GM19035 (cell line): ENCODE data around the gene ABCA4.
"Not testable (repeated sequence)": the region's sequence is repeated elsewhere in the genome, so short reads cannot be mapped to it uniquely, and the experiment has no call there.

Source experiments
- ATAC-seq: cut with Tn5 transposase; IDR thresholded peaks from one replicate; pipeline ENCODE4 v1.9.1; 2021; ENCODE audit not compliant: unreplicated experiment

ABCA4 gene

DNA sequence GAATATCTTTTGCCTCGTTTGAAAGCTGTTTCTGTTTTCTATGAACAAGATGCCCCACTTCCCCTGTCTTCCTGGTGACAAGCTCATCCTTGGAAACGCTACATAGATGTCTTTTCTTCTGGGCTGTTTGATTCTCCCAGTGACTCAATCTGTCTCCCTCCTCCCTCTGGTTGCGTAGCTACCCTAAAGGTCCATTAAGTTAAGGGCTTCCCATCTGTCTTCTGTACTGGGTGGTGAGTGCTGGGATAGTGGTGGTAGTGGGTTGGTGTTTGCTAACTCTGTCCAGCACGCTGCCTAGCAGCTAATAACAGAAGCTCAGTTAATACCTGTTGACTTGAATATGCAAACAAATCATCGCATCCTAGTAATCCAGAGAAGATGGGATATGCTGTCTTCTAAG, 161.5 kb downstream of the ABCA4 start:
- no peak for ATAC-seq

DNA sequence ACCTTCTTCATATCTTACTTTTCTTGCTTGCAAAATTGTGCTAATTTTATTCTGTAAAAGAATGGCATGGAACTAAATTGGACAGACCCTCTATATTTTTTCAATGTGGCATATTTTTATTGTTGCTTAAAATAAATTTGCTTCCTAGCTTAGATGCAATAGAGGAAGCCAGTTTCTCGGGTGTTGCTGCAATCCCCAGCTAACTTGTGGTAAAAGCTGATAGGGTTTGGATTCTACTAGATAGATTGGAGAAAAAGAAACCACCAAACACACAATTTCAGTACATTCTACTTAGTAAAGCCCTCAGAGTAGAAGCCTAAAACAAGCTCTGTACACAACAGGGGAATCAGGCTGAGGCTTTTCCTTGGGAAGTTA, 162.2 kb downstream of the ABCA4 start:
- ATAC-seq = no peak

DNA sequence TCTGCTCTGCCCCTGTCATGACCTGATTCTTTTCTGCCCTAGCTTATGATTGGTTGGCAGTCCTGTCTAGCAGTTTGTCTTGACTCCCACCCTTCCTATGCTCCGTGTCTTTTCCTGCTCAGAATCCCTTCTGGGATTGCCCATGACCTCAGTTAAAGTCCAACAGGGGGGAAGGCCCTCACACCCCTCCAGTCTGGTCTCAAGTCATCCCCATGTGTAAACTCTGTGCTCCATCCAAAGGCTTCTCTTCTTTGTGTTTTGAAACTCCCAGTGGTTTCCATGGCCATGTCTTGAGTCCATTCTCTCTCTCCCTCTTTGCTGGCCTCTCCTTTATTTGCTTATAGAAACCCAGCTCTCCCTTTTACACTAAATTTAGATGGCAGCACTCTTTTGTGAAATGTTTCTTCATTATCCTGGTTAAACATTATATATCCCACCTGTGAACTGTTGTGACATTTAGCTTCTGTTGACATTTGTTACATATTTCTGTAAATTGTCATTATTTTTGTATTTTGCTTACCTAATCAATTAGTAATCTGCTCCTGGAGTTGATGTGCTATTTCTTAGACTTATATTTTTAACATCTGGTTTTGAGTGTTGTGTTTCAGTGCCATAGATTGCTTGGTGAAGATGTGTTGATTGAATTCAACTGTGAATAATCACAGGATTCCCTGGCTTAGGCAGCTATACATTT, 162.8 kb downstream of the ABCA4 start:
- ATAC-seq = no peak

DNA sequence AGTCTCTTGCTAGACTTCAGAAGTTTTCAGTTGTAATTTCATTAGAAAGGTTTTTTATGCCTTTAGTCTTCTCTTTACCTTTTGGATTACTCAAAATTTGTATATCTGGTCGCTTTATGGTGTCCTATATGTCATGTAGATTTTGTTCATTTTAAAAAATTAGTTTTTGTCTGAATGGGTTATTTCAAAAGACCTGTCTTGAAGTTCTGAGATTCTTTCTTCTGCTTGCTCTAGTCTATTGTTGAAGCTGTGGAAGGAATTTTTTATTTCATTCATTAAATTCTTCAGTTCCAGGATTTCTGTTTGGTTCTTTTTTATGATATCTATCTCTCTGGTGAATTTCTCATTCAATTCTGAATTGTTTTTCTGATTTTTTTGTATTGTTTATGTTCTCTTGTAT, 165.2 kb downstream of the ABCA4 start:
- ATAC-seq = no peak

DNA sequence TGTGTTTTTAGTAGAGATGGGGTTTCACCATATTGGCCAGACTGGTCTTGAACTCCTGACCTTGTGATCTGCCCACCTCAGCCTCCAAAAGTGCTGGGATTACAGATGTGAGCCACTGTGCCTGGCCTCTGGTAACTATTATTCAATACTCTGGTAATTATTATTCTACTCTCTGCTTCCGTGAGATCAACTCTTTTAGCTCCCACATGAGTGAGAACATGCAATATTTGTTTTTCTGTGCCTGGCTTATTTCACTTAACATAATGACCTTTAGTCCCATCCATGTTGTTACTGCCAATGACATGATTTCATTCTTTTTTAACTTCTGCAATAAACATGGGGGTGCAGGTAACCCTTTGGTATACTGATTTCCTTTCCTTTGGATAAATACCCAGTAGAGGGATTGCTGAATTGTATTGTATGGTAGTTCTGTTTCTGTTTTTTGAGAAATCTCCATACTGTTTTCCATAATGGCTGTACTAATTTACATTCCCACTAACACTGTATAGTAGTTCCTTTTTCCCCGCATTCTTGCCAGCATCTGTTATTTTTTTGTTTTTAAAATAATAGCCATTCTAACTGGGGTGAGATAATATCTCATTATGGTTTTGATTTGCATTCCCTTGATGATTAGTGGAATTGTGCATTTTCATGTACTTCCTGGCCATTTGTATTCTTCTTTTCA, 173.8 kb downstream of the ABCA4 start:
- ATAC-seq = not testable (repeated sequence)
